GM12891 (cell line): ENCODE measurements around the gene PACS2.

Experiments used
- DNase-seq: peaks from one replicate; pipeline ENCODE4 v3.0.0; 2011; ENCODE audit warnings: low spot score; ENCODE audit not compliant: insufficient read length
- FAIRE-seq: peaks from 2 replicates; lab custom pipeline; 2011; peaks lifted over from hg19 to GRCh38; lab: Jason Lieb, UNC
- PAX5 ChIP-seq: IDR thresholded peaks from 2 replicates; pipeline ENCODE4 v1.6.1; 2011; ENCODE audit warnings: low read length, moderate library complexity, mild to moderate bottlenecking; ENCODE audit not compliant: insufficient read depth, severe bottlenecking
- POLR2A ChIP-seq: IDR thresholded peaks from 2 replicates; pipeline ENCODE4 v1.6.1; 2011; ENCODE audit warnings: low read depth, low read length, control low read depth
- POLR2AphosphoS5 ChIP-seq: IDR thresholded peaks from 2 replicates; pipeline ENCODE4 v1.6.1; 2011; ENCODE audit warnings: low read depth, low read length, control low read depth
- POU2F2 ChIP-seq: IDR thresholded peaks from 2 replicates; pipeline ENCODE4 v1.6.1; 2011; ENCODE audit warnings: low read depth, mild to moderate bottlenecking, control low read depth, low read length, moderate library complexity
- SPI1 ChIP-seq: IDR thresholded peaks from 2 replicates; pipeline ENCODE4 v1.6.1; 2011; ENCODE audit warnings: low read depth, low read length, control low read depth
- TAF1 ChIP-seq: IDR thresholded peaks from 2 replicates; pipeline ENCODE4 v1.6.1; 2011; ENCODE audit warnings: low read depth, low read length, control low read depth

PACS2 gene

GRCh38 chr14:105389534-105389933, 75.0 kb downstream of the PACS2 start:
- no peak for DNase-seq
- FAIRE-seq = no peak
- no peak for TF ChIP-seq PAX5
- TF ChIP-seq SPI1 = no peak
- no peak for TF ChIP-seq POLR2A
- TF ChIP-seq TAF1 = no peak
- no peak for TF ChIP-seq POU2F2

- FAIRE-seq = no peak
- DNase-seq = no peak
- TF ChIP-seq SPI1 (peak; percentile 35; the same call in 1 of the 2 replicates), POU2F2 (no peak)
These were observed 75.7 kb downstream of the PACS2 start for GRCh38 chr14:105389976-105390848.

DNA sequence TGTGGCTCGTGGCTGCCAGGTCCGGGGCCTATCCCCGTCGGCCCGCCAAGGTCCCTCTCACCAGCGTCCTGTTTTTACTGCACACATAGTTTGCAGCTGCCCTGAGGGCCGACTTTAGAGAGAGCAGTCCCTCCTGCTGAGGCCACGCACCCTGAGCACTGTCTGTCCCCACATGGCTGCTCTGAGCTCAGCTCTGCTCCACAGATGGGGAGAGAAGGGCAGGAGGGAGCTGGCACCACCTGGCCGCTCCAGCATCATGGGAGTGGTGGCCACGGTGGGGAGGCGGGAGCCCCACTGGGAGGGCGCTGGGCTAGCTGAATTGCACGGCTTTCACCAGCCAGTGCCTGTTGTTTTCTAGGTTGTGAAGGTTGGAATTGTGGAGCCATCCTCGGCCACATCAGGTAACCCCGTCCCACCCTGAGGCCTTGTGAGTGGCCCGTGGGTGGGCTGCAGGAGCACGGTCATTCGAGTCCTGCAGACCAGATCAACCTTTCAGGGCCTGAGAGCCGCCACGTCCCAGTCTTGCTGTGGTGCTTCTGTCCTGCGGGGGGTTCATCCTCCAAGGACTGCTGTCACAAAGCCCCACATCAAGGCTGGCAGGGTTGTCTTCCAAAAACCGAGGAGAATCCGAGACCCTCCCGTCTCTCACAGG, 76.4 kb downstream of the PACS2 start:
- no peak for TF ChIP-seq POU2F2
- DNase-seq = no peak
- no peak for FAIRE-seq

DNA sequence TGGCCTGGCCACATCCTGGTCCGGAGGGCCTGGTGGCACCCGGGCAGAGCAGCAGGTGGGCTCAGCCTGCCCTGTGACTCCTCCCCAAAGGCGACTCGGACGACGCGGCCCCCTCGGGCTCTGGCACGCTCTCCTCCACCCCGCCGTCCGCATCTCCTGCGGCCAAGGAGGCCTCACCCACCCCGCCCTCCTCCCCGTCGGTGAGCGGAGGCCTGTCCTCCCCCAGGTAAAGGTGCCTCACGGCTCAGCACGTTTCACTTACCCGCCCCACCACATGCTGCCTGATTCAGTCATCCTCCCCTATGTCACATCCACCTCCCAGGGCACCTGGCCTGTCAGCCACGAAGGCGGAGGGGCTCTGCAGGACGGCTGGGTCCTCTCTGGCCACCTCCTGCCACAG, 77.0 kb downstream of the PACS2 start:
- FAIRE-seq (no peak), DNase-seq (no peak)
- no peak for TF ChIP-seq POLR2AphosphoS5
- TF ChIP-seq SPI1 = no peak

- FAIRE-seq = no peak
- TF ChIP-seq POLR2A (no peak), SPI1 (no peak), PAX5 (no peak), POLR2AphosphoS5 (no peak), TAF1 (no peak), POU2F2 (no peak)
- DNase-seq = no peak
These were observed 77.9 kb downstream of the PACS2 start for GRCh38 chr14:105392131-105393090.

DNA sequence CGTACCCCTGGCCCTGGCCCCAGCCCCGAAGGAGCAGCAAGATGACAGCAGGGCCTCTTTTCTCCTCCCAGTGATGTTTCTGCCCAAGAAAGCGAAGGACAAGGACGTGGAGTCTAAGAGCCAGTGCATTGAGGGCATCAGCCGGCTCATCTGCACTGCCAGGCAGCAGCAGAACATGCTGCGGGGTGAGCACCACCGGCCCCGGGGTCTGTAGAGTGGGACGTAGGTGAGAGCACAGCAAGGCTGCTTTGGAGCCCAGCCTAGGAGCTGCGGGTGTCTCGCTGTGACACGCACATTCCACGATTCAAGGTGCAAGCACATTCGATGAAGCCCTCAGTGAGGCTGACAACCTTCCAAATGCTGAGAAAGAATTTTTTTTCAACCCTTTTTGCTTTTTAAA, 78.6 kb downstream of the PACS2 start:
- no peak for TF ChIP-seq POLR2A
- FAIRE-seq (no peak), DNase-seq (no peak)

DNA sequence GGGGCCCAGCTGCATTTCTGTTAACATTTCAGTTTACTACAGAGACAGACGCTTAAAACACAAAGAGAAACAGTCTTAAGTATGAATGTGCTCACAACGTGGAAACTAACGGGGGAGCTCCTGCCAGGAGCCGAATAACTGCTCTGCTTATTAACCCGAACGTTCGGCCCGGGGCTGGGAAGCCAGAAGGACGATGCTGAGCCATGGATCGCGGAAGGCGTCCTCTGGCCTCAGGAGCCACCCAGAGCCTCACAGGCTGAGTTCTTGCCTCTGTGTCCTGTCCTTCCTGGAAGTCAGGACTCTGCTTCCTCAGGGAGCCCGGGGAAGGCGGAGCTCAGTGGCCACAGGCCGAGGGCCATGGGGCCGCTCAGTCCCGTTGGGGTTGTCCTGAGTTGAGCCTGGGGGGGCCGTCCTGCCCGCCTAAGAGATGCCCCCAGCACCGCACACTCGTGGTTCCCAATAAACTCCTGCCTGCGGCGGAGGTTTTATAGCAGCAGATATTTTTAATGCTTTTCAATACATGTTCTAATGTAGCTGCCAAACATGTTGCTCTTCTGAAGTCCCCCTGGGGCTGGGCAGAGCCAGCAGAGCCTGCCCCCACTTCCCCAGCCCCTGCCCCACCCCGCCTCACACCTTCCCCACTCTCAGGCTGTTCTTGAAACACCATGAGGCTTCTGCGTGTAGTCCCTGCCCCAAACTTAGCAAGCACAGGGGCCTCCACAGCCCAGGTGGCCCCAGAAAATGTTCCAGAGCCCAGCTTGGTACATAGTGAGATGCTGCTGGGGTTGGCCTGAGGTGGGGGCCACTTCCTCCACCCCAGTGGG, 80.4 kb downstream of the PACS2 start:
- TF ChIP-seq POLR2A = no peak
- TF ChIP-seq POU2F2 = no peak
- no peak for TF ChIP-seq POLR2AphosphoS5
- TF ChIP-seq PAX5 = no peak
- TF ChIP-seq SPI1 = no peak
- no peak for TF ChIP-seq TAF1
- FAIRE-seq (no peak), DNase-seq (no peak)

DNA sequence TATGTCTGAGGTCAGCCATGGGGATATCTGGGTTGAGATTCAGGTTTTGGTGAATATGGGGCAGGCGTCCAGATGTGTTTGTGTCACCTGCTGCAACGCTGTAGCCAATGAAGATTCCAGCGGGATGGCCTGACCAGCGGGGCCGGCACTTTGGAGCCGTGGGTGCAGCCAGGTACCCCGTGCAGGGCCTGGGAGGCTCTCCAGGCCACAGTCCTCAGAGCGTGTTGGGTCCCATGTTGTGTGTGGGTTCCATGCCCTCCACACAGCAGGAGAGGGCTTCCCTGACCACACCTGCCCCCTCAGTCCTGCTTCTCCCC, 80.9 kb downstream of the PACS2 start:
- FAIRE-seq (no peak), DNase-seq (no peak)
- TF ChIP-seq PAX5 = no peak
- no peak for TF ChIP-seq POU2F2
- TF ChIP-seq POLR2AphosphoS5 = no peak
- TF ChIP-seq POLR2A = no peak
- no peak for TF ChIP-seq TAF1
- no peak for TF ChIP-seq SPI1

GRCh38 chr14:105397350-105397931, 82.9 kb downstream of the PACS2 start:
- TF ChIP-seq POLR2A = no peak
- no peak for TF ChIP-seq PAX5
- TF ChIP-seq SPI1 = no peak
- TF ChIP-seq TAF1 = no peak
- TF ChIP-seq POLR2AphosphoS5 = no peak
- TF ChIP-seq POU2F2 = no peak
- DNase-seq (no peak), FAIRE-seq (peak; percentile 61)
